HG03342 (cell line): ENCODE results near the gene KIF25.

ENCODE experiments used
- ATAC-seq: cut with Tn5 transposase; IDR thresholded peaks from one replicate; pipeline ENCODE4 v1.9.1; 2021; ENCODE audit warnings: mild to moderate bottlenecking, moderate library complexity; ENCODE audit not compliant: unreplicated experiment

Gene KIF25

GRCh38 chr6:167997642-167998041, at the start of gene KIF25:
Gene KIF25 (plus strand): TSS chr6:167997671. CDS start chr6:168029586, 31,915 bp downstream.
- no peak for ATAC-seq

GRCh38 chr6:167947716-167948115, 49.8 kb upstream of the KIF25 start:
- ATAC-seq, result no peak

DNA sequence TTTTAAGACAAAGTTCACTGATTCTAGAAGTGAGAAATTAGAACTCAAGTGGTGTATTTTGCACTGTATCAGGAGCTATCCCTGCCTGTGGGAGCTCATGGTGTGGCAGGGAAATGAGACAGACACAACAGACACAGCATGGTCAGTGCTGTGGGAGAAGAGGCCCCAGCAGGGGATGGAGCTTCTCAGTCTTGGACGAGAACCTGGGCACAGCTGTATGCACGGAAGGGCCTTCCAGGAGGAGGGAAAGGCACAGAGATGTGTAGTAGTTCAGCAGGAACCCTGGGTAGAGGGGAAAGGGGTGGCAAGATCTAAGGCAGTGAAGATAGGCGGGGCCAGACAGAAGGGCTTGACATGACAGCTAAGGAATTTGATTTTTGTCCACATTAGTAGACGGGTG, 48.8 kb upstream of the KIF25 start:
- no peak for ATAC-seq

- no peak for ATAC-seq
Observed at GRCh38 chr6:167949121-167949684, 48.3 kb upstream of the KIF25 start.

- ATAC-seq, result no peak
Observed at GRCh38 chr6:167951781-167952511, 45.5 kb upstream of the KIF25 start.

DNA sequence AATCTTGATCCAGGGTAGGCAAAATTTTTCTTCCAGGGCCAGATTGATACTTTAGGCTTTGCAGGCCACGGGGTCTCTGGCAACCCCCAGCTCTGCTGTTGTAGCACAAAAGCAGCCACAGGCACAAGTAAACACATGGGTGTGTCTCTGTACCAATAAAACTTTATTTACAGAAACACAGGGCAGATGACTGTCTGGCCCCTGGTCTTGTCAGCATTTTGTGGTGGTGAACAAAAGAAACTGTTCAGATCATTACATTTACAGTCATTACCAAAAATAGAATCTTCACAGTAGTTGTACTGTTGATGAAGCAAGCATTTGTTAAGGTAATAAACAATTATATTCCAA, 45.0 kb upstream of the KIF25 start:
- no peak for ATAC-seq

GRCh38 chr6:167953551-167953950, 43.9 kb upstream of the KIF25 start:
- ATAC-seq, result no peak

DNA sequence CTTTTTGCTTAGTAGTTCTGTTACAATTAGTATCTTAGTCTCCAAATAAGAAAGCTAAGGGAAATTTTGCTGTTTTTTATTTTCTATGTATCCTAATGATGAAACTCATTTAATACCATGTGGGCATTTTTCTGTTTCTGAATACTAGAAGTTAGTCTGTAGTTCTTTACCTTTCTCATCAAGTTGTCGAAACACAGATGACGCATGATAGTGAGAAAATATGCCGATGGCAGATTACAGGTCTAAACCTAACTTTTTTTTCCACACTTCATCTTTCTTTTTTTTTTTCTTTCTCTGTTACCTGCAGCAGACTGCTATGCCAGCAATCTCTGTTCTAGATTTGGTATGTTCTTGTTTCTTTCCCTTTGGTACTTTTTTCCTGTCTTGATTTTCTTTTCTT, 43.3 kb upstream of the KIF25 start:
- ATAC-seq, result no peak

DNA sequence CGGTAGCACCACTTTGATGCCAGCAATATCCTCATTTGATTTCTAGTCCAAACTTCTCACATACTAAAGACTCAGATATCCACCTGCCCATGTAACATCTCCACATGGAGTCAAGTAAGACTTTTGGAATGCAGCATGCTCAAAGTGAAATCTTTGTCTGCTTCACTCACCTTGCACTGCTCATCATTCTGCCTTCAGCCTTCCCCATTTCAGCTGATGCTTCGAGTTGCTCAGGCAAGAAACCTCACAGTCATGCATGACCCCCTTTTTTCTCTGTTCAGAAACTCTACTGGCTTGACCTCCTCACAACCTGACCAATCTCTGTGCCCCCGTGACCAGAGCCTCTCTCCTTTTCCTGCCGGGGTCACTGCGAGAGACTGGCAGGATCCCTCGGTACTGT, 41.0 kb upstream of the KIF25 start:
- no peak for ATAC-seq

DNA sequence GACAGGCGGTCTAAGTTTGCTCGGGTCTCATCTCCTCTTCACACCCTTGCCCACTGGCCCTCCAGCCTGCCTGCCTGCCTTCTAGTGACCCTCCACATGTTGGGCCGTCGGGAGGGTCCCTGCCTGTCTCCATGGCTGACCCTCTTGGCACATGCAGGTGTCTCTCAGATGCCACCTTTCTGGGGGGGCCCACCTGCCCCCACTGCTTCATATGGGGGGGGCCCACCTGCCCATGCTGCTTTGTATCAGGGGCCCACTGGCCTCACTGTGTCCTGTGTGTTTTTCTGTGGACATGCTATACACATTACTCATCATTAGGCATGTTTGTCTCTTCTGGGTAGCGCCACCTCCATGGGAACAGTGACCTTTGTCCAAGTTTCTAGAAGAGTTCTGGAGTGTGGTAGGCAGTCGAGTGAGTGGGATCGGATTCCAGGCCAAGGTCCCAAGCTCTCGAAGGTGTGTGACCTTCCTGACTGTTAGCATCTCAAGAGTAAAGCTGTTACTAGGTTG, 40.4 kb upstream of the KIF25 start:
- no peak for ATAC-seq

DNA sequence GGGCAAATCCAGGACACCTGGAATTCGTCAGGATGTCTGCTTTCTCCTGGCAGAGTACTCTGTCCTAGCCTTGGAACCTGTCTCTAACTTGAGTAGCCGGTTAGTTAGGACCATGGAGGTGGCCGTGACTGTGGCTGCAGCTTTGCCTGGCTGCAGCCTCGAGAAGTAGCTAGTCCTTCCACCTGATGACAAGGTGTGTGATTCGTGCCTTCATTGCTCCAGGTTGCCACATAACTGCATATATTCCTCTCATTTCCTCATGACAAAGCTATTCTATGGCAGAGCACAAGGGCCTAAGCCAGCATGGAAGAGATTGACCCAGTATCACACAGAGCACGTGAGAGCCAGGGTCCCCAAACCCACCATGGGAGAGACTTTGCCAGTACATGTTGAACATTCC, 39.8 kb upstream of the KIF25 start:
- no peak for ATAC-seq

DNA sequence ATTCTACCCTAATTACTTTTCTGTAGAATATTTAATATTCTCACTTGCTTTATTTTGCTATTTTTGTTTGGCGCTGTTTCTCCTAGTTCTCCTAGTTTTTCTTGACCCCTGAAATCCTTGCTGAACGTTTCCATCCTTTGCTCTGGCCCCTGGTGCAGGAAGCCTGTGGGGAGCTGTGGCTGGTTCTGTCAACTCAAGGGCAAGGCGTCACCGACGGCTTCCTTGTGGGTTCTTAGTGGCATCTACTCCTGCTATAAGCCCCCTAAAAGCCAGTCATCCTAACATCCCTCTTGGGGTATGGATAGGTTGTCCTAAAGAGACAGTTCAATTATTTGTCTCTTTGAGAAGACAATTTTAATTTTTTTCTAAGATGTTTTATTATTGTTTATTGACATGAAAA, 36.9 kb upstream of the KIF25 start:
- no peak for ATAC-seq

DNA sequence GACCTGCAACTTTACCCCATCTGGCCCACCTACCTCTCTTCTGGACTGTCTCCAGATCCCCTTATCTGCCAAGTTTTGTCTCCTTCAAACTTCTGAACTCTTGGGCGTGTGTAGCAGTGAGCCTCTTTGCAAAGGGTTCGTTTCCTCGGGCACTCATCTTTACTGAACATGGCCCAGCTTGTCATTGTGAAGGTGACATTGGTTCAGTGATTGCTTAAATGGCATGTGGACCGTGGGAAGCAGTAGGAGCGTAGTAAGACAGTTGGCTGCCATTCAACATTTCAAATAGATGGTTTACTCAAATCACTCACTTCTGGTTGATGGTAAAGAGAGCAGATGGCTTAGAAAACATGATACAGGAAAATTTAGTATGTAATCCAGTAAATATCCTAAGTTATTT, 34.8 kb upstream of the KIF25 start:
- ATAC-seq, result no peak

GRCh38 chr6:167963589-167964057, 33.8 kb upstream of the KIF25 start:
- ATAC-seq, result no peak

DNA sequence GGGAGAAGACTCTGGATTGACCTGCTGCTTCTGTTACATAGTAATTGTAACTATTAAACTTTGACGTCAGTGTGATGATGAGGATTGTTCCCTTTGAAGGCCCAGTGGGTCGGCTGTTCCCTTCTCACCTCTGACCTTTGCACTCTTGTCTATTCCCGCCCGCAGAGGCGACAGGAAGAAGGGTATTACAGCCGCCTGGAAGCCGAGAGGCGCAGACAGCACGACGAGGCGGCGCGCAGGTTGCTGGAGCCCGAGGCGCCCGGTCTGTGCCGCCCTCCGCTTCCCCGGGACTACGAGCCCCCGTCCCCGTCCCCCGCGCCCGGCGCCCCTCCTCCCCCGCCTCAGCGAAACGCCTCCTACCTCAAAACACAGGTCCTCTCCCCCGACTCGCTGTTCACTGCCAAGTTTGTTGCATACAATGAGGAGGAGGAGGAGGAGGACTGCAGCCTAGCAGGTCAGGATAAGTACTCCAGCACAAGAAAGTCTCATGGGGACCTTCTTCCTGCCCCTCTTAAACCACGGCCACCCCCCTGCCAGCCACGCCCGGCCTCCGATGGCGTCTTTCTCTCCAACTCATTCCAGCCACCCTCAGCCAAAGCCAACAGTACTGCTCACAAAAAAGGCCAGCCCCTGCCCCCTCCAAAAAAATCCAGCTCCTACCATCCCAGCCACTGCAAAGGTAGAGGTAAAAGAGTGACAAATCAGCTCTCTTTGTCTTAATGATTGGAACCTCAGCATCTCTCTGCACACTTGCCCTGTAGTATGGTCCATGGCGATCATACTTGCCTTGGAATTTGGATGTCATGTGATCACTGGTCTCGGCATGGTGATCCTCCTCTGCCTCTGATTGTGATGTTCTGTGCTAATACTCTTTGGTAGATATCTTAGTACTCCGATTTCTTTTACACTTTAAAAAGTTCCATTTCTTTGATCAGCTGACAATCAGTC, 31.6 kb upstream of the KIF25 start:
- no peak for ATAC-seq

DNA sequence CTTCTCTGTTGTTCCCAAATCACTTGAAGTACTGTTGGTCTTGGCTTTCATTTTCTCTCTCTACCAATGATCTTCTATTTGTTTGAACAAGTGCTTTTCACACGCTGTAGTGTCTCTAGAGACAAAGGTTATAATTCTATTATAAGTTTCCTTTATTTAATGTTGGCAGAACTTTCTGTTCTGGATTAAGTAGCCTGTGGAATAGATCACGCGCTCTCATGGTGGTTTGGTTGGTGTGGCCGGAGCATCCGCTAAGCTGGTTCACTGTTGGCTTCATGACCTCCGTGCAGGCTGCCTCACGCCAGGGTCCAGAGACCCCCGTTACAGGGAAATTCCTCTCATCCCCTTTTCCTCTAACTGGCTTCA, 30.9 kb upstream of the KIF25 start:
- no peak for ATAC-seq

GRCh38 chr6:167968091-167968490, 29.4 kb upstream of the KIF25 start:
- no peak for ATAC-seq

DNA sequence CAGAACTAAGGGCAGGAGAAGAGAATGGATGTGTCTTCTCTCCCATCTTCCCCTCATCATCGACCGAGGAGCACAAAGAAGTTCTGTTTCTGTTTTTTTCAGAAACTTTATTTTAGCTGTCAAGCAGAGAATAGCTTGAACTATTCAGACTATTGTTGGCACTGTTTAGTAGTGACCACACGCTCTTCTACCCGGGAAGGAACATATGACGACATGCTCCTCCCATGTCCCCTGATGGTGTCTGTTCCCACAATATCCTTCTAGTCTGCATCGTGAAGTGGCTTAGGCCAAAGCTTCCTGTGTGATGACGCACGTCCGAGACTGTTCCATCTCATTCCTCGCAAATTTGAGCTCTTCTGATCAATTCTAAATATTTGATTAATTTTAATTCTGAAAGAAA, 27.2 kb upstream of the KIF25 start:
- ATAC-seq, result no peak

- ATAC-seq, result no peak
Observed at GRCh38 chr6:167972193-167972592, 25.3 kb upstream of the KIF25 start.

- ATAC-seq, result no peak
Observed at GRCh38 chr6:167973148-167973885, 24.2 kb upstream of the KIF25 start.
